ENCODE results near the gene CERKL.

Gene CERKL

DNA sequence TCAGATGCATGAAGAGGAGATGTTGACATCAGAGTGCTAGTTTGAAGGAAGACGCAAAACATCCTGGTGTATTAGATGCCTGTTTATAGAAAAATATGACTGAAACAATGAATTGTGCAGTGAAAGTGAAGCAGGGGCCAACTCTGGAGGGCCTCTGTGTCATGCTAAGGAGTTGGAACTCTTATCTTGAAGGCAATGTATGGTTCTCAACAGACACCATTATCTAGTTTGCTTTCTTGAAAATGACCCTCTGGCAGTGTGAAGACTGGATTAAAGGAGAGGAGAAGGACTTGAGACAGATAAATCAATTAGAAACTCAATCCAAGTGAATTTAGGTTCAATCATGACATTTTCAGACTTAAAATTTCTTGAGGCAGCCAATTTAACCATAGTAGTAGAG, 136.7 kb downstream of the CERKL start:
- DNase-seq (ENCODE audit: low read depth, low spot score): no peak

DNA sequence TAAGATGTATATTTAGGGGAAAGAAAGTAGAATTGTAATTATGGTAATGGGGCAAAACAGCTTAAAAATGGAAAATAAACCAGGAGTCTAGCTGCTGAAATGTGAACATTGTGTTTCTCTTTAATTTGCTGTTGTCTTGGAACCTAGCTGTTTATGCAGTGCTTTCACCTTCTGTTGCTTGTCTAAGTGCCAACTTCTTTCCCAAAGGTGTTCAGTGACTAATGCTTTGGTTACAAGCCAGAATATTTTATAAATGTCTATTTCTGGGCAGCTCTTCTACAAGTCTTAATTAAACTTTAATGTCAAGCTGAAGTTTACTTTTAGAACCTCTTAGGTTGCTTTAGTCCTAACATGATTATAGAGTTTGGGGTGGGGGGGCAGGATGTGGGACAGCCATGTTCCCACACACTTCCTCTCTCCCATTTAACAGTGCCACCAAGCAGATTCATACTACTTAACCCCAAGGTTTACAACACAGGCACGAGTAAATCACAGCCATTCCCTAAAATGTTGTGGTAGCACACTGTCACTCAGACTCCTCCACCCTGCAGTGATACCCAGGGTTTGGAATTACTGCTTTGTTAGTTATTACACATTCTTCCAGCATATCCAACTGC, 139.1 kb downstream of the CERKL start:
- no peak for DNase-seq (ENCODE audit: low read depth, low spot score)

DNA sequence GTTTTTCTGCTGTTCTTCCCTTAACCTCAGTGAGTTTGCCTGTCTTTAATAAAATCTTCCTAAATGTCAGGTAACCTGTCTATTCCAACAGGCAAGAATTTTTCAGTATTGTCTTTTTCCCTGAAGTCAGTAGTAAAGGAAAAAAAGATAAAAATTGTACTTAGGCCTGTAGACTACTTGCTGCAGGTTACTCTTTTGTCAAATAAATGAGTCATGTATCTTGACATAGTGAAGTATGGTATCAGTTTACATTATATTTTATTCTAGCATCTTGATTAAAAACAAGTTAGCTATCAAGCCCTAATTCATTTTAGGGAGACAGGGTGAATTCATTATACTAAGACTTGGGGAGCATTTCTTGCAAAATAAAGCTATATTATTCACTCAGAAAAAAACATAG, 139.9 kb downstream of the CERKL start:
- no peak for DNase-seq (ENCODE audit: low read depth, low spot score)

- DNase-seq (ENCODE audit: low read depth, low spot score): no peak
These were observed 141.2 kb downstream of the CERKL start for GRCh38 chr2:181515719-181516118.

GRCh38 chr2:181500201-181500600, 156.7 kb downstream of the CERKL start:
- no peak for DNase-seq (ENCODE audit: low read depth, low spot score)

DNA sequence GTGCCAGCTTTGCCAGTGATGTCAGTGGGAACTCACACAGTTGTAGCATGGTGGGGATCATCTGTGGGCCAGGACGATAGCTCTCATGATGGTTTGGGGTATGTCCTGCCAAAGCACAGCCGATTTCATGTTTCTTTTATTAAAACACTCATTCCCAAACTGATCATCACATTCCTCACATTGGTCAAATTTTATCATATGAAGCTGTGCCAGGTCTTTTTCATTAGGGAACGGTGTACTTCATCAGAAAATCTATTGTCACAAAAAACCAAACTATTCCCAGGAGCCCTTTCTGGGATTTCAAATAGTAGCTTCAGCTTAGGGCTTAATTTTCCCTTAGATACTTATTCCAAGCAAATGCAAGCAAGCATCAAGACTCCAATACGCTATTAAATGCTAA, 157.7 kb downstream of the CERKL start:
- DNase-seq (ENCODE audit: low read depth, low spot score): no peak
